ENCODE measurements around the gene PPP2R2C.

GRCh38 chr4:6421397-6421796 lies 51.0 kb downstream of the PPP2R2C start:
- TF ChIP-seq CTCF (IDR thresholded peaks at IDR 0.05; ENCODE audit: insufficient read depth, low read length): no peak
- TF ChIP-seq POLR2AphosphoS5 (IDR thresholded peaks at IDR 0.05; ENCODE audit: low read depth): no peak
- no peak for TF ChIP-seq REST (IDR thresholded peaks at IDR 0.05; ENCODE audit: insufficient replicate concordance, low read depth)

Measured in HL-60 (cell line).